Activated CD4-positive, alpha-beta memory T cell treated with anti-CD3 and anti-CD28 coated beads for 36 hours (primary cell): ENCODE data around the gene SRGAP1. TPM values are rescaled to one million over a fixed set of nuclear protein-coding genes. Genes with fewer than 3 reads are reported as not detected.

Experiments used
- CTCF ChIA-PET: fragments of 350-600 bp; sonication (Branson Sonifier 250); formaldehyde crosslinking; loops from one replicate; lab custom pipeline; 2021; ENCODE audit warnings: antibody characterized with exemption, inconsistent platforms; lab: Charles Lee
- POLR2A ChIA-PET: fragments of 350-600 bp; sonication (Branson Sonifier 250); formaldehyde crosslinking; loops from one replicate; lab custom pipeline; 2021; ENCODE audit warnings: antibody characterized with exemption; lab: Charles Lee
- DNase-seq: peaks from one replicate; pipeline ENCODE4 v3.0.0-alpha.2; 2020
- H3K27ac Mint-ChIP-seq: one replicate; pipeline ENCODE4 v1.8.0; 2021; ENCODE audit warnings: mixed read lengths
- H3K27me3 Mint-ChIP-seq: one replicate; pipeline ENCODE4 v1.8.0; 2021; ENCODE audit warnings: mixed read lengths
- H3K36me3 Mint-ChIP-seq: one replicate; pipeline ENCODE4 v1.8.0; 2021; ENCODE audit warnings: mixed read lengths
- H3K4me1 Mint-ChIP-seq: one replicate; pipeline ENCODE4 v1.8.0; 2021; ENCODE audit warnings: low read depth, mixed read lengths
- H3K4me3 Mint-ChIP-seq: one replicate; pipeline ENCODE4 v1.8.0; 2021; ENCODE audit warnings: mild to moderate bottlenecking, mixed read lengths
- H3K9me3 Mint-ChIP-seq: one replicate; pipeline ENCODE4 v1.8.0; 2021; ENCODE audit warnings: mixed read lengths
- intact Hi-C: fragments of 100-400 bp; cut with micrococcal nuclease; formaldehyde crosslinking; loops from one replicate; pipeline ENCODE4 v1.15.1; 2023
- total RNA-seq, 2 experiments: library from RNA; stranded (reverse); gene quantifications; one replicate each; pipeline ENCODE4 v1.2.3, GENCODE V29; 2021

The SRGAP1 gene
- total RNA-seq, 2 experiments from 2014 or later: 0.10 to 0.12 TPM

DNA sequence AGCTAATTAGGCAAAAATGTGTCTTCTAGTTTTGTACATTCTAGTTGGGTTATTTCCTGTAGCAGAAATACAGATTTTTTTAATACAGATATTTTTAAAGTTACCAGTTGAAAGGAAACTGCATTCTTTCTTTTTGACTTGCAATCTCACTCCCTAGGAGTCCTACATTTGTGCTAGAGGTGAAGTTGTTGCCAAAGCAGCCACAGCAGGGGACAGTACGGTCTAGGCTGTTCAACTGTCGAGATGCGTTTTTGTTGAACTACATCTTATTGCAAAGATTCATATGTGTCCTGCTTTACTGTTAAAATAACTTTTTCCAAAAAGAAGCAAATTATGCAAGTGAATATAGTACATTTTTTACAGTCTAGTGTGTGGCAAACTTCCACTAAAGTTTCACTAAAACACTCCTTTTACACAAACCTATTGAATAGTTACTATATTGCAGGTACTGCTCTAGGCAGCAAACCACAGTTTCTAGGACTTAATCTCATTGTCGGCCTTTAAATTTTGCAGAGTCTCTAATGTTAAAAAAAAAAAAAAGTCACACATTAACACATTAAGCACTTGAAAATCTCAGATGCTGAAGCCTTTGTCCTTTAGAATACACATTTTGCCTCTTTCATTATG is 30.2 kb upstream of the SRGAP1 start:
- intact Hi-C loops: no loop called here
- Mint-ChIP-seq H3K9me3 (peaks cover 9% of the 10 kb centered on the region), H3K4me3 (no peak overlapping the region), H3K36me3 (no peaks in the 10 kb centered on the region), H3K27me3 (peaks cover 10% of the 10 kb centered on the region), H3K27ac (no peak overlapping the region), H3K4me1 (peaks cover 11% of the 10 kb centered on the region)
- CTCF ChIA-PET: interaction anchor here (0.6 to 1.8 kb wide), 2 partner anchors 12 to 1926 kb away, joined by 3 to 6 read pairs; no protein-coding TSS in a partner anchor
- POLR2A ChIA-PET: interaction anchor here (0.6 kb wide), 1 partner anchor 417 kb away, joined by 3 read pairs; no protein-coding TSS in a partner anchor
- DNase-seq: no peak

- Mint-ChIP-seq H3K4me1 (peaks cover 11% of the 10 kb centered on the region), H3K36me3 (no peaks in the 10 kb centered on the region), H3K4me3 (no peak overlapping the region), H3K27ac (no peak overlapping the region), H3K27me3 (peaks cover 12% of the 10 kb centered on the region), H3K9me3 (peaks cover 10% of the 10 kb centered on the region)
- ChIA-PET POLR2A (no interaction called here), CTCF (interaction anchor here (1.8 kb wide), 1 partner anchor 13 kb away, joined by 6 read pairs; no protein-coding TSS in a partner anchor)
- intact Hi-C loops: no loop called here
- no peak for DNase-seq
Observed at GRCh38 chr12:63815482-63815852, 29.0 kb upstream of the SRGAP1 start.

DNA sequence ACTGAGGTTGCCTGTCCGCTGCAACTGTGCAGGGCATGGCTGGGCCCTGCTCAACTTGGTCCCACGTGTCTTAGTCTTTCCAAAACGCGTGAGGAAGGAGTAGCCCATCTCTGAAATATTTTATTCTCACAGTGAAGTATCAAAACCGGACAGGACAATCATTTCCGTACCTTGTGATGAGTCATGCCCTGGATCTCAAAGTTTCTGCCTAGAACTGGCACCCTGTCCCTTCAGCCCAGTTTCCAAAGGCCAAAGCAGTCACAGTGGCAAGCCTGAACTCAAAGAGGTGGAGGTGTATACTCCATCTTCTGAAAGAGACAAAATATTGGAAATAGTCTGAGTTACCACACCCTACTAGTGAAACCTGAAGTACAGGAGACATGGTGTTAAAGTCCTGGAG is 28.5 kb upstream of the SRGAP1 start:
- Mint-ChIP-seq H3K27me3 (peaks cover 12% of the 10 kb centered on the region), H3K9me3 (peaks cover 10% of the 10 kb centered on the region), H3K36me3 (no peaks in the 10 kb centered on the region), H3K4me3 (no peak overlapping the region), H3K4me1 (peaks cover 11% of the 10 kb centered on the region), H3K27ac (no peak overlapping the region)
- POLR2A ChIA-PET: no interaction called here
- CTCF ChIA-PET: interaction anchor here (1.8 kb wide), 1 partner anchor 13 kb away, joined by 6 read pairs; no protein-coding TSS in a partner anchor
- intact Hi-C loops: no loop called here
- DNase-seq: no peak

- H3K36me3 Mint-ChIP-seq: no peaks in the 10 kb centered on the region
- POLR2A ChIA-PET: no interaction called here
- H3K27me3 Mint-ChIP-seq: peaks cover 23% of the 10 kb centered on the region
- H3K4me1 Mint-ChIP-seq: peaks cover 10% of the 10 kb centered on the region
- H3K9me3 Mint-ChIP-seq: peaks cover 10% of the 10 kb centered on the region
- CTCF ChIA-PET: no interaction called here
- no peak for DNase-seq
- intact Hi-C loops: no loop called here
- no peak overlapping the region for H3K27ac Mint-ChIP-seq
- H3K4me3 Mint-ChIP-seq: no peak overlapping the region
Observed at GRCh38 chr12:63820427-63820826, 24.1 kb upstream of the SRGAP1 start.

GRCh38 chr12:63821781-63822251 is 22.7 kb upstream of the SRGAP1 start:
- H3K9me3 Mint-ChIP-seq: peaks cover 10% of the 10 kb centered on the region
- H3K36me3 Mint-ChIP-seq: no peaks in the 10 kb centered on the region
- peak overlapping the region; percentile 51 for H3K4me3 Mint-ChIP-seq
- H3K27me3 Mint-ChIP-seq: peaks cover 20% of the 10 kb centered on the region
- no peak for DNase-seq
- POLR2A ChIA-PET: no interaction called here
- intact Hi-C loops: no loop called here
- CTCF ChIA-PET: interaction anchor here (0.6 kb wide), 1 partner anchor 435 kb away, joined by 3 read pairs; no protein-coding TSS in a partner anchor
- peaks cover 6% of the 10 kb centered on the region for H3K4me1 Mint-ChIP-seq
- no peak overlapping the region for H3K27ac Mint-ChIP-seq

DNA sequence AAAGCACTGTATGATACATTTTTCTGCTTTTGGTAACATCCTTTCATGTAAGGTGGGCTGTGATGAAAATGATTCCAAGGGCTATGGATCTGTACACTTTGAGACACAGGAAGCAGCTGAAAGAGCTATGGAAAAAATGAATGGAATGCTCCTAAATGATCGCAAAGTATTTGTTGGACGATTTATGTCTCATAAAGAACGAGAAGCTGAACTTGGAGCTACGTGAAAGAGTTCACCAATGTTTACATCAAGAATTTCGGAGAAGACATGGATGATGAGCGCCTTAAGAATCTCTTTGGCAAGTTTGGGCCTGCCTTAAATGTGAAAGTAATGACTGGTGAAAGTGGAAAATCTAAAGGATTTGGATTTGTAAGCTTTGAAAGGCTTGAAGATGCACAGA is 22.1 kb upstream of the SRGAP1 start:
- CTCF ChIA-PET: no interaction called here
- no peak overlapping the region for H3K4me3 Mint-ChIP-seq

GRCh38 chr12:63823040-63823439 is 21.5 kb upstream of the SRGAP1 start:
- no peak for DNase-seq
- CTCF ChIA-PET: no interaction called here
- Mint-ChIP-seq H3K9me3 (peaks cover 10% of the 10 kb centered on the region), H3K27ac (no peak overlapping the region), H3K4me1 (peaks cover 6% of the 10 kb centered on the region), H3K27me3 (peaks cover 20% of the 10 kb centered on the region), H3K36me3 (no peaks in the 10 kb centered on the region), H3K4me3 (no peak overlapping the region)
- POLR2A ChIA-PET: no interaction called here
- intact Hi-C loops: no loop called here

More for the DNA sequence above, 22.1 kb upstream of the SRGAP1 start:
- peaks cover 20% of the 10 kb centered on the region for H3K27me3 Mint-ChIP-seq
- DNase-seq: no peak
- no peak overlapping the region for H3K27ac Mint-ChIP-seq
- peaks cover 10% of the 10 kb centered on the region for H3K9me3 Mint-ChIP-seq
- no peaks in the 10 kb centered on the region for H3K36me3 Mint-ChIP-seq
- intact Hi-C loops: no loop called here
- POLR2A ChIA-PET: no interaction called here
- peaks cover 6% of the 10 kb centered on the region for H3K4me1 Mint-ChIP-seq

GRCh38 chr12:63826006-63826585 is 18.4 kb upstream of the SRGAP1 start:
- no peaks in the 10 kb centered on the region for H3K9me3 Mint-ChIP-seq
- H3K27ac Mint-ChIP-seq: no peak overlapping the region
- no peaks in the 10 kb centered on the region for H3K36me3 Mint-ChIP-seq
- POLR2A ChIA-PET: no interaction called here
- H3K27me3 Mint-ChIP-seq: peaks cover 13% of the 10 kb centered on the region
- intact Hi-C loops: loop anchor here (5.0 kb wide), 1 partner anchor 566 kb away; the partner anchor contains the start of gene C12orf56
- peaks cover 6% of the 10 kb centered on the region for H3K4me1 Mint-ChIP-seq
- CTCF ChIA-PET: interaction anchor here (1.3 to 2.8 kb wide), 2 partner anchors 18 to 431 kb away, joined by 4 to 16 read pairs; partner anchors contain the start of gene SRGAP1
- DNase-seq: no peak
- H3K4me3 Mint-ChIP-seq: no peak overlapping the region

DNA sequence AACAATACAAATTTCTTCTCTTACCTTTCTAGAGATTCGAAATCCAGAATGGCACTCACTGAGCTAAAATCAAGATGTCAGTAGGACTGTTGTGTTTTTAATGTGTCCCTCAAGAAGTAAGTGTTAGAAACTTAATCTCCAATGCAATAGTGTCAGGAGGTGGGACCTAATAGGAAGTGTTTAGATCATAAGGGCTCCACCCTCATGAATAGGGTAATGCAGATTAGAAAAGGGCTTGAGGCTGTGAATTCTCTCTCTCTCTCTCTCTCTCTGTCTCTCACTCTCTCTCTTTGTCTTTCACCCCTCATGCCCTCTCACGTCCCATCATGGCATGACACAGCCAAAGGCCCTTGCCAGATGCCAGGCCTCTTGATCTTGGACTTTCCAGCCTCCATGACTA is 15.6 kb upstream of the SRGAP1 start:
- H3K4me1 Mint-ChIP-seq: no peaks in the 10 kb centered on the region

DNA sequence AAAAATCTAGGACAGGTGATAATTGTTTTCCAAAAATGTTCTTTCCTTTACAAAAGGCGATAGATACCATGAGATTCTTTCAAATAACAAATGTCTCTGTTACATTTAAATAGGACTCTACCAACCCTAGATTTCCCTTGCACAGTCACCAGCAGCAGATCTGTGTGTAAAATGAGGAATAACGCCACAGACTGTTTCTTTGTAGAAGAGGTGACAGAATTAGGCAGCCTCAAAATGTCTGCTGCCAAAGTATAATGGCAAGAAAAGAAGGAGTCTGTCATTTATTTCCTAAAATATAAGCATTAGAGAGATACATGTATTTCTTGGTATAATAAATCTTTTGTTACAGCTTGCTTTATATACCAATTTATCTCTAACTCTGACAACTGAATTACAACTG is 8.5 kb upstream of the SRGAP1 start:
- H3K27ac Mint-ChIP-seq: no peak overlapping the region

More for the DNA sequence above, 15.6 kb upstream of the SRGAP1 start:
- CTCF ChIA-PET: no interaction called here
- intact Hi-C loops: loop anchor here (5.0 kb wide), 1 partner anchor 563 kb away; the partner anchor contains the start of gene C12orf56
- Mint-ChIP-seq H3K4me3 (no peak overlapping the region), H3K27ac (no peak overlapping the region), H3K9me3 (no peaks in the 10 kb centered on the region), H3K27me3 (peaks cover 2% of the 10 kb centered on the region), H3K36me3 (no peaks in the 10 kb centered on the region)
- no peak for DNase-seq
- POLR2A ChIA-PET: no interaction called here

GRCh38 chr12:63836936-63837335 is 7.6 kb upstream of the SRGAP1 start:
- Mint-ChIP-seq H3K9me3 (no peaks in the 10 kb centered on the region), H3K4me3 (no peak overlapping the region), H3K36me3 (no peaks in the 10 kb centered on the region), H3K27me3 (peaks cover 7% of the 10 kb centered on the region), H3K27ac (no peak overlapping the region), H3K4me1 (no peaks in the 10 kb centered on the region)
- ChIA-PET POLR2A (no interaction called here), CTCF (interaction anchor here (0.7 to 1.5 kb wide), 3 partner anchors 18 to 381 kb away, joined by 3 to 4 read pairs (median 3); no protein-coding TSS in a partner anchor)
- no peak for DNase-seq
- intact Hi-C loops: no loop called here

More for the DNA sequence above, 8.5 kb upstream of the SRGAP1 start:
- Mint-ChIP-seq H3K36me3 (no peaks in the 10 kb centered on the region), H3K9me3 (no peaks in the 10 kb centered on the region), H3K4me3 (no peak overlapping the region), H3K27me3 (peaks cover 5% of the 10 kb centered on the region), H3K4me1 (no peaks in the 10 kb centered on the region)
- POLR2A ChIA-PET: no interaction called here
- CTCF ChIA-PET: interaction anchor here (0.7 to 1.5 kb wide), 3 partner anchors 18 to 423 kb away, joined by 3 to 4 read pairs (median 4); no protein-coding TSS in a partner anchor
- intact Hi-C loops: no loop called here
- no peak for DNase-seq

DNA sequence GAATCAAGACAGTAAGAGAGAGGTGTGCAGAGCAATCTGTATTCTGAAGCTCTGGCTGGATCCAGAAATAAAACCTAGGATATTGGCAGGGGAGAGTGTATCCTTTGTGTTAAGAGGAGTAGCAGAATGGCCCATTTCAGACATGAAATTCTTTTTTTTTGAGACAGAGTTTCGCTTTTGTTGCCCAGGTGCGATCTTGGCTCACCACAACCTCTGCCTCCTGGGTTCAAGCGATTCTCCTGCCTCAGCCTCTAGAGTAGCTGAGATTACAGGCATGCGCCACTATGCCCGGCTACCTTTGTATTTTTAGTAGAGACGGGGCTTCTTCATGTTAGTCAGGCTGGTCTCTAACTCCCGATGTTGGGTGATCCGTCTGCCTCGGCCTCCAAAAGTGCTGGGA is 6.1 kb upstream of the SRGAP1 start:
- no peaks in the 10 kb centered on the region for H3K36me3 Mint-ChIP-seq
- intact Hi-C loops: no loop called here
- H3K27ac Mint-ChIP-seq: no peak overlapping the region
- peaks cover 3% of the 10 kb centered on the region for H3K4me1 Mint-ChIP-seq
- H3K9me3 Mint-ChIP-seq: no peaks in the 10 kb centered on the region
- ChIA-PET CTCF (interaction anchor here (1.2 to 3.1 kb wide), 2 partner anchors 419 to 433 kb away, joined by 3 to 24 read pairs; no protein-coding TSS in a partner anchor), POLR2A (no interaction called here)
- peaks cover 10% of the 10 kb centered on the region for H3K27me3 Mint-ChIP-seq
- no peak overlapping the region for H3K4me3 Mint-ChIP-seq
- DNase-seq: no peak
